K562 (cell line): ENCODE measurements around the gene PI4K2A. TPM values are rescaled to one million over a fixed set of nuclear protein-coding genes. Genes with fewer than 3 reads are reported as not detected.

ENCODE experiments used
- ASH1L ChIP-seq: fragments of 450-650 bp; IDR thresholded peaks from 2 replicates; pipeline ENCODE4 v1.6.1; 2018; ENCODE audit warnings: borderline replicate concordance, mild to moderate bottlenecking, low read depth; ENCODE audit not compliant: partially characterized antibody
- CHD1 ChIP-seq: fragments of 200-600 bp; sonication (generic); IDR thresholded peaks from one replicate; pipeline ENCODE4 v1.6.1; 2012; ENCODE audit warnings: mild to moderate bottlenecking, moderate library complexity, low read length, inconsistent platforms
- FOXJ2 ChIP-seq: fragments of 200-800 bp; sonication (Bioruptor generic); IDR thresholded peaks from 2 replicates; pipeline ENCODE4 v1.6.1; 2016; ENCODE audit warnings: missing genetic modification characterization, missing compliant biosample characterization
- FOXK1 ChIP-seq: sonication (generic); formaldehyde crosslinking; IDR thresholded peaks from 2 replicates; pipeline ENCODE4 v1.8.0; 2022; ENCODE audit warnings: missing genetic modification reagents, mild to moderate bottlenecking, borderline replicate concordance
- GMEB1 ChIP-seq: fragments of 250-450 bp; sonication (Bioruptor Pico); IDR thresholded peaks from 2 replicates; pipeline ENCODE4 v1.4.0; 2020; ENCODE audit warnings: mild to moderate bottlenecking
- KDM1A ChIP-seq, 2 experiments: fragments of 450-650 bp; IDR thresholded peaks; 2 replicates each; pipeline ENCODE4 v1.6.1; 2016; ENCODE audit warnings: mild to moderate bottlenecking in 2 of 2
- MNT ChIP-seq, 2 experiments: fragments of 450-650 bp; conservative IDR thresholded peaks; 2 replicates each; pipeline ENCODE4 v1.6.1; 2017; ENCODE audit warnings: mild to moderate bottlenecking in 2 of 2, moderate library complexity in 2 of 2
- MXI1 ChIP-seq: IDR thresholded peaks from 2 replicates; pipeline ENCODE4 v1.6.1; 2011; ENCODE audit warnings: low read depth, mild to moderate bottlenecking, improper control_type of control experiment, low read length
- NR2F6 ChIP-seq: fragments of 450-650 bp; formaldehyde crosslinking; IDR thresholded peaks from 2 replicates; pipeline ENCODE4 v1.4.0; 2020; ENCODE audit warnings: mild to moderate bottlenecking
- PCBP1 ChIP-seq: fragments of 200-400 bp; formaldehyde crosslinking; IDR thresholded peaks from 2 replicates; pipeline ENCODE4 v1.6.1; 2018; ENCODE audit warnings: mild to moderate bottlenecking, low read depth, low read length; ENCODE audit not compliant: poor library complexity, severe bottlenecking
- RBFOX2 ChIP-seq: fragments of 200-400 bp; formaldehyde crosslinking; IDR thresholded peaks from 2 replicates; pipeline ENCODE4 v1.6.1; 2017; ENCODE audit warnings: low read depth, mild to moderate bottlenecking, low read length, moderate library complexity
- RBM25 ChIP-seq: fragments of 200-400 bp; formaldehyde crosslinking; IDR thresholded peaks from 2 replicates; pipeline ENCODE4 v1.6.1; 2018; ENCODE audit warnings: low read length, low read depth, moderate library complexity; ENCODE audit not compliant: severe bottlenecking
- SAFB ChIP-seq: fragments of 200-400 bp; formaldehyde crosslinking; IDR thresholded peaks from 2 replicates; pipeline ENCODE4 v1.6.1; 2017; ENCODE audit warnings: low read depth, low read length, borderline replicate concordance
- SETDB1 ChIP-seq: IDR thresholded peaks from one replicate; pipeline ENCODE4 v1.6.1; 2012; ENCODE audit warnings: low read length, control low read depth, inconsistent platforms
- SMAD4 ChIP-seq: fragments of 250-450 bp; sonication (Bioruptor Pico); conservative IDR thresholded peaks from 2 replicates; pipeline ENCODE4 v1.8.0; 2021; ENCODE audit warnings: inconsistent platforms, mild to moderate bottlenecking, moderate library complexity
- SMARCC2 ChIP-seq: fragments of 450-650 bp; IDR thresholded peaks from 2 replicates; pipeline ENCODE4 v1.6.1; 2017; ENCODE audit warnings: antibody characterized with exemption, moderate library complexity, mild to moderate bottlenecking, low read depth
- VEZF1 ChIP-seq: fragments of 200-800 bp; sonication (Bioruptor generic); IDR thresholded peaks from 2 replicates; pipeline ENCODE4 v1.6.1; 2017; ENCODE audit warnings: missing genetic modification characterization, missing compliant biosample characterization
- ZNF232 ChIP-seq: sonication (generic); formaldehyde crosslinking; IDR thresholded peaks from 2 replicates; pipeline ENCODE4 v1.8.0; 2022; ENCODE audit warnings: mild to moderate bottlenecking, missing genetic modification reagents
- ZNF239 ChIP-seq: fragments of 250-450 bp; sonication (Bioruptor Pico); IDR thresholded peaks from 2 replicates; pipeline ENCODE4 v1.4.0; 2020; ENCODE audit warnings: mild to moderate bottlenecking
- ZNF347 ChIP-seq: fragments of 450-650 bp; formaldehyde crosslinking; IDR thresholded peaks from 2 replicates; pipeline ENCODE4 v1.4.0; 2020; ENCODE audit warnings: low read depth, mild to moderate bottlenecking, moderate library complexity
- polyA plus RNA-seq, 8 experiments: library from polyadenylated mRNA; depleted of rRNA in 4 of 8; stranded (reverse) in 5 of 8; unstranded in 3 of 8; fragments of >200 nt; fragmentation: Nextera tagmentation in 2 of 8; fragmentation: Illumina TruSeq in 1 of 8; extraction: Ambion mirVana in 2 of 8; extraction: Trizol in 1 of 8; gene quantifications; 2 replicates each; pipeline versions ENCODE4 v1.2.1 to v1.2.3, GENCODE V29; 2011 to 2014; ENCODE audit warnings: inconsistent platforms in 1 of 8, missing spikeins in 1 of 8
- total RNA-seq, 7 experiments: library from RNA; depleted of rRNA in 6 of 7; stranded (reverse); fragments of >200 nt in 6 of 7; fragmentation: Illumina TruSeq in 2 of 7; extraction: Trizol in 2 of 7; gene quantifications; 2 replicates each; pipeline versions ENCODE4 v1.2.1 to v1.2.3, GENCODE V29; 2011 to 2021; ENCODE audit warnings: low replicate concordance in 1 of 7

The PI4K2A gene
- total and polyA plus RNA-seq, 9 of the 15 experiments (the other 6 are each of a cell fraction or from before 2014, with no cell fraction given) = 4.4 to 28.4 (median 16.5) TPM

GRCh38 chr10:97640174-97640867 is at the start of gene PI4K2A (continued):
- TF ChIP-seq GMEB1 (CRISPR knock-in tag) (no peak), ASH1L (peak; percentile 56), RBFOX2 (peak; percentile 81), PCBP1 (no peak), SMAD4 (CRISPR knock-in tag) (no peak), FOXK1 (CRISPR knock-in tag) (peak; percentile 80; the same call in 1 of the 2 replicates), MNT (conservative IDR thresholded peaks at IDR 0.05) (peak; percentile 80 to 89), SMARCC2 (no peak), CHD1 (no peak), KDM1A (IDR thresholded peaks at IDR 0.05) (peak; percentile 67 to 84), NR2F6 (no peak), SAFB (peak; percentile 69), ZNF347 (CRISPR knock-in tag) (no peak), ZNF239 (CRISPR knock-in tag) (no peak), ZNF232 (no peak), VEZF1 (CRISPR knock-in tag) (0 out of 2 replicates have a peak, but pooled peaks have one; percentile 6), RBM25 (peak; percentile 82), SETDB1 (no peak), MXI1 (no peak; the same call in 1 of the 2 replicates), FOXJ2 (tag) (0 out of 2 replicates have a peak, but pooled peaks have one; percentile 34)
